ENCODE data around the gene BLTP3B.

- TF ChIP-seq POLR2AphosphoS5 (IDR thresholded peaks at IDR 0.05; ENCODE audit: borderline replicate concordance, low read depth, low read length) = no peak
- no peak for TF ChIP-seq EZH2 (IDR thresholded peaks at IDR 0.05)
Measured at GRCh38 chr12:100106861-100107260, 35.8 kb downstream of the BLTP3B start.

Data from SK-N-MC (cell line).